Chondrocyte (in vitro differentiated cells): ENCODE data around the gene DDIAS. TPM values are rescaled to one million over a fixed set of nuclear protein-coding genes. Genes with fewer than 3 reads are reported as not detected.

ENCODE experiments used
- DNase-seq: peaks from one replicate; pipeline ENCODE4 v3.0.0; 2021; ENCODE audit warnings: mixed read lengths, low spot score
- H3K27ac Mint-ChIP-seq: one replicate; pipeline ENCODE4 v1.8.0; 2021; ENCODE audit warnings: mild to moderate bottlenecking, moderate library complexity, mixed read lengths; ENCODE audit not compliant: unreplicated experiment
- H3K27me3 Mint-ChIP-seq: 2 replicates; pipeline ENCODE4 v1.8.0; 2021; ENCODE audit warnings: low read depth, mixed read lengths
- H3K36me3 Mint-ChIP-seq: 2 replicates; pipeline ENCODE4 v1.8.0; 2021; ENCODE audit warnings: low read depth, mixed read lengths
- H3K4me1 Mint-ChIP-seq: 2 replicates; pipeline ENCODE4 v1.8.0; 2021; ENCODE audit warnings: low read depth, mild to moderate bottlenecking, mixed read lengths
- H3K4me3 Mint-ChIP-seq: one replicate; pipeline ENCODE4 v1.8.0; 2021; ENCODE audit warnings: mild to moderate bottlenecking, moderate library complexity, mixed read lengths; ENCODE audit not compliant: unreplicated experiment
- H3K9me3 Mint-ChIP-seq: 2 replicates; pipeline ENCODE4 v1.8.0; 2021; ENCODE audit warnings: low read depth, mixed read lengths
- CTCF ChIP-seq: fragments of 200-600 bp; sonication (generic); IDR thresholded peaks from 2 replicates; pipeline ENCODE4 v1.5.0; 2021; ENCODE audit warnings: antibody characterized with exemption, mild to moderate bottlenecking, moderate library complexity
- total RNA-seq: library from RNA; stranded (reverse); gene quantifications from 3 replicates; pipeline ENCODE4 v1.2.1, GENCODE V29; 2021

DDIAS gene
- total RNA-seq, 1 donor from 2014 or later = 1.8 TPM

- H3K27me3 Mint-ChIP-seq = no peaks in the 10 kb centered on the region
- H3K4me1 Mint-ChIP-seq = peaks cover 48% of the 10 kb centered on the region
- H3K36me3 Mint-ChIP-seq = no peaks in the 10 kb centered on the region
- no peak for DNase-seq
- H3K27ac Mint-ChIP-seq = peak overlapping the region; percentile 91
- peak overlapping the region; percentile 23 for H3K4me3 Mint-ChIP-seq
- H3K9me3 Mint-ChIP-seq = peaks cover 2% of the 10 kb centered on the region
- TF ChIP-seq CTCF = no peak
These were observed 42.9 kb upstream of the DDIAS start for GRCh38 chr11:82858556-82859091.

- Mint-ChIP-seq H3K27me3 (no peaks in the 10 kb centered on the region), H3K9me3 (no peaks in the 10 kb centered on the region), H3K4me1 (peaks cover 43% of the 10 kb centered on the region), H3K36me3 (no peaks in the 10 kb centered on the region), H3K4me3 (no peak overlapping the region), H3K27ac (no peak overlapping the region)
- no peak for DNase-seq
- TF ChIP-seq CTCF = no peak
These were observed 41.8 kb upstream of the DDIAS start for GRCh38 chr11:82859750-82860149.

GRCh38 chr11:82862379-82862778, 39.2 kb upstream of the DDIAS start:
- Mint-ChIP-seq H3K36me3 (no peaks in the 10 kb centered on the region), H3K4me1 (peaks cover 35% of the 10 kb centered on the region), H3K27ac (no peak overlapping the region), H3K27me3 (no peaks in the 10 kb centered on the region), H3K9me3 (no peaks in the 10 kb centered on the region), H3K4me3 (no peak overlapping the region)
- no peak for DNase-seq
- no peak for TF ChIP-seq CTCF

GRCh38 chr11:82863209-82863608, 38.3 kb upstream of the DDIAS start:
- H3K36me3 Mint-ChIP-seq = no peaks in the 10 kb centered on the region
- TF ChIP-seq CTCF = no peak
- no peaks in the 10 kb centered on the region for H3K9me3 Mint-ChIP-seq
- no peak for DNase-seq
- no peak overlapping the region for H3K27ac Mint-ChIP-seq
- no peaks in the 10 kb centered on the region for H3K27me3 Mint-ChIP-seq
- H3K4me1 Mint-ChIP-seq = peaks cover 31% of the 10 kb centered on the region
- H3K4me3 Mint-ChIP-seq = no peak overlapping the region

GRCh38 chr11:82864268-82864667, 37.3 kb upstream of the DDIAS start:
- peak; percentile 85 for TF ChIP-seq CTCF
- peaks cover 21% of the 10 kb centered on the region for H3K4me1 Mint-ChIP-seq
- H3K27me3 Mint-ChIP-seq = no peaks in the 10 kb centered on the region
- no peak for DNase-seq
- H3K9me3 Mint-ChIP-seq = no peaks in the 10 kb centered on the region
- H3K36me3 Mint-ChIP-seq = no peaks in the 10 kb centered on the region
- H3K27ac Mint-ChIP-seq = no peak overlapping the region
- no peak overlapping the region for H3K4me3 Mint-ChIP-seq
